GM12801 (cell line): Measurements from ENCODE around the gene ZNF530.

Source experiments
- CTCF ChIP-seq: IDR thresholded peaks from one replicate; pipeline ENCODE4 v1.5.1; 2011; ENCODE audit warnings: control low read depth; ENCODE audit not compliant: insufficient read length; ENCODE audit errors: extremely low read depth

The ZNF530 gene

DNA sequence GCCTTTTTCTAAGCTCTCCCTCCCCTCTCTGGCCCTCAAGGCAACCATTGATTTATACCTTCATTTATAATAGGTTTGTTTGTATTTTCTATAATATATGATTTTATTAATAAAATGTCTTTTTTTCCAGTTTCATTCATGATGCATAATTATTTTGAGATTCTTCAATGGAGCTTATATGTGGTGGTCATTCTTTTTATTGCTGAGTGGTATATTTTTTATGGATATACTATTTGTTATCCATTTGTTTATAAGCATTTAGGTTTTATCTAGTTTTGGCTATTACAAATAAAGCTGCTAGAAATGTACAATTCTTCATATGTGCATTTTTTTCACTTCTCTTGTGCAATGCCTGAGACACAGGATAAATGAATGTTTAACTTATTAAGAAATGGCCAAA is 44.0 kb downstream of the ZNF530 start:
- TF ChIP-seq CTCF, result no peak

DNA sequence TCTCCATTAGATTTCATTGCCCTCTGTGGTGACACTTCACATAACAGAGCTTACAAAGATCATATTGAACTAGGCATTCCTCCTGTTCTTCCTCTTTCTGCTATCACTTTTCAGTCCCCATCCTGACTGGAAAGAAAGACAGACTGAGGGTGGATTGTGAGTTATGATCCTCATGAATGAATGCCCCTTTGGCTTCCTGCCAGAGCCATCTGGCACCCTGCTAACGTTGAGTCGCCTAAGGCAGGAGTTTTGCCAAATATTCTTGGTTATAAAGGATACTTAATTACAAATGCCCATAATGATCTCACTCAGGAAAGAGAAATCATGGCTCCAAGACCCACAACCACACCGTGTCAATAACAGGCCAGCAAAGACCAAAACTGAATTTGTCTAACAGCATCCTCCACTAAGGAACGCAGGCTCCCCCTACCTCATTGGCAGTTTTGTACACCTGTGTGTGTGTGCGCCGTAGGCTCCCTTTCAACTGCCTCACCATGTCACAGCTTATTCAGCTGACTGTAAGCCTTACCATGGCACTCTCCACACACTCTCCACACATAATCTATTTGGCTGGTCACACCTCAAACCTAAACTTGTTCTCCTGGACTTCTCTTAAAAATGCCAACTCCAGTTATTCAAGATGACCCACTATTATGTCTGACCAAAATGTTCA is 48.8 kb downstream of the ZNF530 start:
- no peak for TF ChIP-seq CTCF

DNA sequence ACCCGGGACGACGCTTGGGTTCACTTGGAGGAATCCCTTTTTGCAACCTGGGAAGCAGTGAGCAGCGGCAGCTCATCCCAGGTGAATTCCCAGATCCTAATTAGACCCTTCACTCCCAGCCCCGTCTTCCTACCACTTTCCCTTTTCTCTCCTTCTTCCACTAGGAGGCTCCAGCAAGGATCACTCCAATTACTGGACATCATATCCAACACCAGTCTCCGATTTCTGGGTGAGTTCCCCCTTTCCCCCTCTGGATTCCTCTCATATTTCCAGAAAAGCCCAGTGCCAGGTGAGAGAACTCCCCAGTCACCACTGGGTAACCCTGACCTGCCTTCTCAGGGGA is 51.9 kb downstream of the ZNF530 start:
- no peak for TF ChIP-seq CTCF

- no peak for TF ChIP-seq CTCF
Observed at GRCh38 chr19:57653689-57654088, 54.0 kb downstream of the ZNF530 start.

DNA sequence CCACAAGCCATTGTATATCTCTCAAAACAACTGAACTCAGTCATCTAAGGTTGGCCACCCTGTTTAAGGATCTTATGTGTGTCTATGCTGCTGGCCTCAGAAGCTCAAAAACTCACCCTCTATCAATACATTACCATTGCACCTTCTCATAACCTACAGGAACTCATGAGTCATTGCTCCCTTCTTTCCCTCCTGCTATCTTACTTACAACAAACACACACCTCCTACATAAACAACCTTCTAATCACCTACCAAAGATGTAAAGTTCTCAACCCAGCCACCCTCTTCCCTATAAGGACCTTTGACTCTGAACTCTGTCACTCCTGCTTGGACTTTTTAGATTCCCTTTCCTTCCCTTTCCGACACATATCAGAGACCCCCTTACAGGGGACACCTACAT is 55.8 kb downstream of the ZNF530 start:
- no peak for TF ChIP-seq CTCF

DNA sequence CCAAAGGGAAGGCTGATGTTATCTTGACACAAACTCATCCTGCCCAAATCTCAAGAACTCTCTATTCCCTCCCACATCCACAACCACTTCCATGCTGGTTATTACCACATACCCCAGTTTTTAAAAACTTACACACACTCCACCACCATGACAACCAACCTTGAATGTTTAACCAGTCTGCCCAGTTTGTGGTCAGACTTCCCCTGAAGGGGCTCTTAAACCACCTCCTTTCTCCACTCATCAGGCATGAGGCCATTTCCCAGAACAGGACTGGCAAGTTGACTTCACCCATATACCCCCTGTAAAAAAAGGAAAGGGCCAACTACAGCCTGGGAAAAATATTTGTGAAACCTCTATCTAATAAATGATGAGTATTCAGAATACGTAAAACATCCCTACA is 56.7 kb downstream of the ZNF530 start:
- no peak for TF ChIP-seq CTCF
